Endothelial cell (in vitro differentiated cells): ENCODE measurements around the gene SSPN. TPM values are rescaled to one million over a fixed set of nuclear protein-coding genes. Genes with fewer than 3 reads are reported as not detected.

ENCODE experiments used
- DNase-seq: peaks from one replicate; pipeline ENCODE4 v3.0.0; 2021; ENCODE audit warnings: low spot score
- H3K27ac Mint-ChIP-seq: one replicate; pipeline ENCODE4 v1.8.0; 2021; ENCODE audit warnings: mixed read lengths, inconsistent platforms; ENCODE audit not compliant: unreplicated experiment
- H3K27me3 Mint-ChIP-seq: one replicate; pipeline ENCODE4 v1.8.0; 2021; ENCODE audit warnings: mild to moderate bottlenecking, moderate library complexity, mixed read lengths, inconsistent platforms; ENCODE audit not compliant: unreplicated experiment
- H3K36me3 Mint-ChIP-seq: one replicate; pipeline ENCODE4 v1.8.0; 2021; ENCODE audit warnings: mild to moderate bottlenecking, low read depth, mixed read lengths, inconsistent platforms; ENCODE audit not compliant: unreplicated experiment
- H3K4me1 Mint-ChIP-seq: one replicate; pipeline ENCODE4 v1.8.0; 2021; ENCODE audit warnings: mild to moderate bottlenecking, mixed read lengths, inconsistent platforms; ENCODE audit not compliant: unreplicated experiment
- H3K4me3 Mint-ChIP-seq: one replicate; pipeline ENCODE4 v1.8.0; 2021; ENCODE audit warnings: mild to moderate bottlenecking, mixed read lengths, inconsistent platforms; ENCODE audit not compliant: unreplicated experiment
- H3K9me3 Mint-ChIP-seq: one replicate; pipeline ENCODE4 v1.8.0; 2021; ENCODE audit warnings: mixed read lengths, inconsistent platforms; ENCODE audit not compliant: unreplicated experiment
- total RNA-seq: library from RNA; stranded (reverse); fragmentation: NEBNext Ultra II Directional; extraction: Animal tissue kit (Norgen Biotek cat#: 25700); gene quantifications from one replicate; pipeline ENCODE4 v1.2.1, GENCODE V29; 2021; ENCODE audit not compliant: unreplicated experiment
- TF ChIP-seq, protein P1 (sequence below): fragments of 200-600 bp; sonication (generic); IDR thresholded peaks from one replicate; pipeline ENCODE4 v1.5.0; 2021; ENCODE audit warnings: antibody characterized with exemption; ENCODE audit not compliant: unreplicated experiment

The SSPN gene
- total RNA-seq, 1 donor from 2014 or later = 2.7 TPM

DNA sequence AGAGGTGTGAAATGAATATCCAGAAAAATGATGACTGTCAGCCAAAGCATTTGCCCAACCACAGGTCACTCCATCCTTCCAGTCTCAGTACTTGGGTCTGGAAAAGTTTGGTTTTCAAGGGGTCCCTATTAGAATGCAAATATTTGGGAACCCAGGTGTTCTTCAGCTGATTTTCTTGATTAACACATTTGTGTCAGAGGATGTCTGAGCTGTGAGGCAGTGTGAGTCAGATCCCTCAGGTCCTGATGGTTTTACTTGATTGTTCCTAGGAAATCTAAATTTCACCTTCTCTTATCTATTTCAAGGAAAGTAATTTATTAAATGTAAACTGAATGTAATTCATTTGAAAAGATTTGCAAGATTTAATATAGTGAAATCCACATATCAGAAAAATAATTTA lies 71.5 kb downstream of the SSPN start:
- no peak for DNase-seq
- no peaks in the 10 kb centered on the region for H3K36me3 Mint-ChIP-seq
- no peak overlapping the region for H3K27ac Mint-ChIP-seq

DNA sequence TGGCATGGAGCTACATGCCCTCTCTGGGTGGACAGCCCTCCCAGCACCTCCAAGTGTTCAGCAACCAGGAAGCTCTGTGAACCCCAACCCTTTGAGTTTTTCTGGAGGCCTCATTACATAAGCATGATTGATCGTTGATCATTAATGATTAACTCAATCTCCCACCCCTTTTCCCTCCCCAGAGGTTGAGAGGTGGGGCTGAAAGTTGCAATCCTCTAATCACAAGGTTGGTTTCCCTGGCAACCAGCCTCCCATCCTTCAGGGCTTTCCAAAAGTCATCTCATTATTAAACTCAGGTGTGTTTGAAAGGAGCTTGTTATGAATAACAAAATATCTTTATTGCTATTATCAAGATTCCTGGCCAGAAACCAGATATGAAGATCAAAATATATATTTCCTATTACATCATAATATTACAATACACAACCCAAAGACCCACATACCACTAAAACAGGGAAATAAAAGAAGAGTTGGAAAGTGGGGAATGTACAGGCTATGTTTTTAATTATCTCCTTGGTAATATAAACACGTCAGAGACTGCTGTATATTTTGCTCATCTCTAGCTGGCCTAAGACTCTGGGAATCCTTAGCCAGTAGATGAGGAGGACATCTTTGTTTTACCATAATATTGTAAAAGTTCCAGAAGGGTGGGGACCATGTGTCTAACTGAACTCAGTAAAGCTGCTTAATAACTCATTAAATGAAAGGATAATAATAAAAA lies 73.6 kb downstream of the SSPN start:
- no peak overlapping the region for H3K27ac Mint-ChIP-seq
- H3K27me3 Mint-ChIP-seq = peaks cover 5% of the 10 kb centered on the region
- H3K4me1 Mint-ChIP-seq = peaks cover 5% of the 10 kb centered on the region
- H3K9me3 Mint-ChIP-seq = no peaks in the 10 kb centered on the region
- H3K36me3 Mint-ChIP-seq = no peaks in the 10 kb centered on the region
- no peak for DNase-seq
- no peak overlapping the region for H3K4me3 Mint-ChIP-seq
- TF ChIP-seq, protein P1, sequence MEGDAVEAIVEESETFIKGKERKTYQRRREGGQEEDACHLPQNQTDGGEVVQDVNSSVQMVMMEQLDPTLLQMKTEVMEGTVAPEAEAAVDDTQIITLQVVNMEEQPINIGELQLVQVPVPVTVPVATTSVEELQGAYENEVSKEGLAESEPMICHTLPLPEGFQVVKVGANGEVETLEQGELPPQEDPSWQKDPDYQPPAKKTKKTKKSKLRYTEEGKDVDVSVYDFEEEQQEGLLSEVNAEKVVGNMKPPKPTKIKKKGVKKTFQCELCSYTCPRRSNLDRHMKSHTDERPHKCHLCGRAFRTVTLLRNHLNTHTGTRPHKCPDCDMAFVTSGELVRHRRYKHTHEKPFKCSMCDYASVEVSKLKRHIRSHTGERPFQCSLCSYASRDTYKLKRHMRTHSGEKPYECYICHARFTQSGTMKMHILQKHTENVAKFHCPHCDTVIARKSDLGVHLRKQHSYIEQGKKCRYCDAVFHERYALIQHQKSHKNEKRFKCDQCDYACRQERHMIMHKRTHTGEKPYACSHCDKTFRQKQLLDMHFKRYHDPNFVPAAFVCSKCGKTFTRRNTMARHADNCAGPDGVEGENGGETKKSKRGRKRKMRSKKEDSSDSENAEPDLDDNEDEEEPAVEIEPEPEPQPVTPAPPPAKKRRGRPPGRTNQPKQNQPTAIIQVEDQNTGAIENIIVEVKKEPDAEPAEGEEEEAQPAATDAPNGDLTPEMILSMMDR = no peak

More for the DNA sequence above, 71.5 kb downstream of the SSPN start:
- TF ChIP-seq, protein P1 = no peak
- Mint-ChIP-seq H3K9me3 (no peaks in the 10 kb centered on the region), H3K27me3 (peaks cover 2% of the 10 kb centered on the region), H3K4me3 (no peak overlapping the region), H3K4me1 (peaks cover 4% of the 10 kb centered on the region)

DNA sequence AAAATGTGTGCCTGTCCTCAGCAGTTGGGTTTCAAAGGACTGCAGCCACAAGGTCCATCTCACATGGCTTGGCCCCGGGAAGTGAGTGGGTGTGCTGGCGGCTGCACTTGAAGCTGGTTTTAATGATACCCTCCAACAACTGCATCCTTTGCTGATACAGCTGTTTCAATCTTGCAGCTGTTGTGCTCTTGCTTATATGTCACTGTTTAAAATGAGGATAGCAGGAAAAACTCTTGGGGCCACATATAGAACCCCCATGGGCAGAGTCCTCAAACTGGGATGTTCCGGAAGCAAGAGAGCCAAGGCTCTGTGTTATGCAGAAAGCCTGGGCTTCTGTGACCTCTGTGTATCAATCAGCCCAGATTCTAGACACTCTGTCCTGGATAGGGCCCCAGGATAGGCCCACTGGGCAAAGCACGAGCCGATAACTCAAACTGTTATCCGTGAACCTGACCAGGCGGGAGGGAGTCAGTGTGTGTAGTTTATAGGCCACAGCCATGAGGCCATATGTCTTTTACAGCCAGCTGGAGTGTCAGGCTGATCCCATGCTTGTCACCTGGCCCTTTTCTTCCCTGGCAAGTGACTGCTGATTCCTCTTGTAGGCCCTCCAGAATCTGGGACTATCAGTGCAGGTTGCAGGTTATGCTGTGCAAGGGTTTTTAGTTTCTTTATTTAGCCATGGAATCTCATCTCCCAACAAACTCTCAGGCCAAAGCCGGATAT lies 74.3 kb downstream of the SSPN start:
- peaks cover 5% of the 10 kb centered on the region for H3K27me3 Mint-ChIP-seq
- H3K4me1 Mint-ChIP-seq = peaks cover 12% of the 10 kb centered on the region
- TF ChIP-seq, protein P1 = no peak
- H3K27ac Mint-ChIP-seq = no peak overlapping the region
- H3K4me3 Mint-ChIP-seq = no peak overlapping the region
- H3K36me3 Mint-ChIP-seq = no peaks in the 10 kb centered on the region
- no peaks in the 10 kb centered on the region for H3K9me3 Mint-ChIP-seq
- DNase-seq = no peak

DNA sequence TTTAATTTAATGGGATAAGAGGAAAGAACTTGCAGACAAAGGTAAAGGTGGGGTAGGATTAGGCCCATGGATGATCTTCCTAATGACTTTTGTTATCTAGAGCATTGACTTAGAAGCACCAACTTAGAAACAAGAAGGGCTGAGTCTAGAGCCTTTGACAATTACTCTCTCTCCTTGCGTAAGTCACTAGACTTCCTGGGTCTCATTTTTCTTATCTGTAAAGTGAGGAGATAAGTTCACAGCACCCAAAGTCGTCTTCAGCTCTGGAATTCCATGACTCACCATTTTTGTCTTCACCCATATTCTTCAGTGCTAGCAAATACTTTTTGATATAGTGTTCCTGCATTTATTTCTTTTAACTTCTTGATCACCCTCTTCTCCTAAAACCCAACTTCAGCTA lies 75.7 kb downstream of the SSPN start:
- no peak for DNase-seq

More for the DNA sequence above, 75.7 kb downstream of the SSPN start:
- Mint-ChIP-seq H3K4me3 (no peak overlapping the region), H3K4me1 (peaks cover 19% of the 10 kb centered on the region), H3K27ac (no peak overlapping the region), H3K27me3 (peaks cover 7% of the 10 kb centered on the region), H3K9me3 (no peaks in the 10 kb centered on the region), H3K36me3 (no peaks in the 10 kb centered on the region)
- TF ChIP-seq, protein P1 = no peak
